IMR-90 (cell line): ENCODE results near the gene LYPD6B. TPM values are rescaled to one million over a fixed set of nuclear protein-coding genes. Genes with fewer than 3 reads are reported as not detected.

Source experiments
- ATAC-seq: fragments of 200-7000 bp; cut with Tn5 transposase; 2 replicates; pipeline ENCODE4 v1.9.1; 2020; ENCODE audit warnings: low read depth, mild to moderate bottlenecking, moderate library complexity
- BruUV-seq: library from RNA; stranded (reverse); fragments of 400-500 nt; replicated peaks from 2 replicates; lab custom pipeline; 2021; lab: Mats Ljungman, UMichigan
- CTCF ChIA-PET: fragments of 300-600 bp; formaldehyde crosslinking; extraction: SDS; loops from one replicate; lab custom pipeline; 2021; ENCODE audit warnings: antibody characterized with exemption; lab: Yijun Ruan, JAX
- POLR2A ChIA-PET: fragments of 300-600 bp; sonication (Branson Sonifier 250); formaldehyde crosslinking; loops from one replicate; lab custom pipeline; 2022; ENCODE audit warnings: antibody characterized with exemption; ENCODE audit not compliant: unreplicated experiment; lab: Charles Lee
- DNase-seq: peaks from one replicate; pipeline ENCODE4 v3.0.0; 2013
- H2AFZ ChIP-seq: replicated peaks from 2 replicates; pipeline ENCODE3; 2013; ENCODE audit warnings: low read length, mild to moderate bottlenecking; ENCODE audit not compliant: poor library complexity
- H2AK5ac ChIP-seq: 2 replicates; pipeline ENCODE4 v1.6.1; 2013; ENCODE audit warnings: low read depth, low read length, inconsistent platforms
- H2AK9ac ChIP-seq: replicated peaks from 2 replicates; pipeline ENCODE3; 2013; ENCODE audit warnings: mild to moderate bottlenecking, low read depth, low read length, moderate library complexity; ENCODE audit not compliant: poor library complexity
- H2BK120ac ChIP-seq: 2 replicates; pipeline ENCODE4 v1.6.1; 2013; ENCODE audit warnings: low read depth, low read length, inconsistent platforms
- H2BK15ac ChIP-seq: 3 replicates; pipeline ENCODE4 v1.6.1; 2013; ENCODE audit warnings: low read depth, low read length, inconsistent platforms
- H2BK20ac ChIP-seq: 2 replicates; pipeline ENCODE4 v1.6.1; 2013; ENCODE audit warnings: low read depth, mild to moderate bottlenecking, inconsistent platforms, low read length, moderate library complexity
- H2BK5ac ChIP-seq: 2 replicates; pipeline ENCODE4 v1.6.1; 2013; ENCODE audit warnings: mild to moderate bottlenecking, low read depth, low read length, inconsistent platforms; ENCODE audit not compliant: poor library complexity, severe bottlenecking
- H3K14ac ChIP-seq: replicated peaks from 2 replicates; pipeline ENCODE4 v1.6.1; 2013; ENCODE audit warnings: low read depth, low read length, inconsistent platforms
- H3K18ac ChIP-seq: 2 replicates; pipeline ENCODE4 v1.6.1; 2013; ENCODE audit warnings: low read depth, low read length, control low read depth
- H3K23ac ChIP-seq: 2 replicates; pipeline ENCODE4 v1.6.1; 2013; ENCODE audit warnings: low read depth, low read length, inconsistent platforms
- H3K27ac ChIP-seq: 2 replicates; pipeline ENCODE4 v1.5.1; 2013; ENCODE audit warnings: mild to moderate bottlenecking, control low read depth, low read length; ENCODE audit not compliant: insufficient read depth
- H3K27me3 ChIP-seq: 2 replicates; pipeline ENCODE4 v1.6.1; 2013; ENCODE audit warnings: low read length; ENCODE audit not compliant: control insufficient read depth, insufficient read depth
- H3K36me3 ChIP-seq: 2 replicates; pipeline ENCODE4 v1.6.1; 2013; ENCODE audit warnings: low read length, mixed read lengths; ENCODE audit not compliant: control insufficient read depth, insufficient read depth
- H3K4ac ChIP-seq: 2 replicates; pipeline ENCODE4 v1.6.1; 2013; ENCODE audit warnings: low read depth, low read length, inconsistent platforms
- H3K4me1 ChIP-seq: 2 replicates; pipeline ENCODE4 v1.6.1; 2013; ENCODE audit warnings: low read length, mixed read lengths; ENCODE audit not compliant: control insufficient read depth, insufficient read depth
- H3K4me2 ChIP-seq: 2 replicates; pipeline ENCODE4 v1.6.1; 2013; ENCODE audit warnings: low read depth, mild to moderate bottlenecking, control low read depth, low read length, moderate library complexity
- H3K4me3 ChIP-seq: 2 replicates; pipeline ENCODE4 v1.5.1; 2013; ENCODE audit warnings: low read depth, mild to moderate bottlenecking, control low read depth, low read length, moderate library complexity; ENCODE audit not compliant: insufficient read depth
- H3K56ac ChIP-seq: 2 replicates; pipeline ENCODE4 v1.6.1; 2013; ENCODE audit warnings: low read length, inconsistent platforms; ENCODE audit not compliant: insufficient read depth; ENCODE audit errors: extremely low read depth
- H3K79me1 ChIP-seq, 2 experiments: 2 replicates each; pipeline ENCODE4 v1.6.1; 2013; ENCODE audit warnings: low read length in 2 of 2, inconsistent platforms in 1 of 2, low read depth in 1 of 2
- H3K9ac ChIP-seq: 2 replicates; pipeline ENCODE4 v1.6.1; 2013; ENCODE audit warnings: low read depth, low read length, control low read depth
- H3K9me1 ChIP-seq: 2 replicates; pipeline ENCODE4 v1.6.1; 2013; ENCODE audit warnings: low read length, inconsistent platforms; ENCODE audit not compliant: insufficient read depth
- H3K9me3 ChIP-seq: 2 replicates; pipeline ENCODE4 v1.6.1; 2013; ENCODE audit warnings: low read length; ENCODE audit not compliant: control insufficient read depth, insufficient read depth
- H4K20me1 ChIP-seq: 2 replicates; pipeline ENCODE4 v1.6.1; 2013; ENCODE audit warnings: low read length, inconsistent platforms; ENCODE audit not compliant: insufficient read depth
- H4K5ac ChIP-seq: 2 replicates; pipeline ENCODE4 v1.6.1; 2013; ENCODE audit warnings: mild to moderate bottlenecking, low read depth, low read length, control low read depth
- H4K8ac ChIP-seq, 2 experiments: 2 replicates each; pipeline ENCODE4 v1.6.1; 2013; ENCODE audit warnings: low read depth in 2 of 2, low read length in 2 of 2, control low read depth in 1 of 2, inconsistent platforms in 1 of 2
- H4K91ac ChIP-seq: 2 replicates; pipeline ENCODE4 v1.6.1; 2013; ENCODE audit warnings: low read depth, low read length, inconsistent platforms; ENCODE audit not compliant: insufficient read depth
- CEBPB ChIP-seq: IDR thresholded peaks from 2 replicates; pipeline ENCODE4 v1.6.1; 2012; ENCODE audit warnings: low read depth, low read length, improper control_type of control experiment
- MAFK ChIP-seq: IDR thresholded peaks from 2 replicates; pipeline ENCODE4 v1.6.1; 2012; ENCODE audit warnings: low read depth, low read length, improper control_type of control experiment
- RAD21 ChIP-seq: IDR thresholded peaks from 2 replicates; pipeline ENCODE4 v1.6.1; 2012; ENCODE audit warnings: low read length, improper control_type of control experiment
- WGBS, 2 experiments: methylation state at CpG; one replicate each; pipeline versions ENCODE4 v1.1.5 to v1.1.7; 2013; ENCODE audit warnings: missing lambda C conversion rate in 2 of 2; ENCODE audit not compliant: insufficient read length in 1 of 2; ENCODE audit errors: extremely low coverage in 2 of 2; 5-methylcytosine and 5-hydroxymethylcytosine counted together
- dilution Hi-C: fragments of 300-500 bp; cut with HindIII; formaldehyde crosslinking; loops from one replicate; pipeline ENCODE4 v1.14.3; 2018; ENCODE audit warnings: low sequenced_read_pairs; ENCODE audit not compliant: unreplicated experiment
- in situ Hi-C: fragments of 300-500 bp; cut with MboI; formaldehyde crosslinking; loops from 3 replicates; pipeline ENCODE4 v1.14.3; 2019; ENCODE audit warnings: low sequenced_read_pairs, inconsistent platforms, mixed read lengths
- intact Hi-C: fragments of 100-400 bp; cut with micrococcal nuclease; formaldehyde crosslinking; loops from 2 replicates; pipeline ENCODE4 v1.10.0; 2022
- polyA plus RNA-seq, 3 experiments: library from polyadenylated mRNA; depleted of rRNA; stranded (reverse); fragments of >200 nt; gene quantifications; 2 replicates each; pipeline ENCODE4 v1.2.3, GENCODE V29; 2012; ENCODE audit warnings: low replicate concordance in 1 of 3
- total RNA-seq: library from RNA; depleted of rRNA; stranded (reverse); fragments of >200 nt; gene quantifications from 2 replicates; pipeline ENCODE4 v1.2.3, GENCODE V29; 2012

Gene LYPD6B
- total and polyA plus RNA-seq, 2 of the 4 experiments (the other 2 are of a cell fraction) = 0.05 TPM; not detected in 1

DNA sequence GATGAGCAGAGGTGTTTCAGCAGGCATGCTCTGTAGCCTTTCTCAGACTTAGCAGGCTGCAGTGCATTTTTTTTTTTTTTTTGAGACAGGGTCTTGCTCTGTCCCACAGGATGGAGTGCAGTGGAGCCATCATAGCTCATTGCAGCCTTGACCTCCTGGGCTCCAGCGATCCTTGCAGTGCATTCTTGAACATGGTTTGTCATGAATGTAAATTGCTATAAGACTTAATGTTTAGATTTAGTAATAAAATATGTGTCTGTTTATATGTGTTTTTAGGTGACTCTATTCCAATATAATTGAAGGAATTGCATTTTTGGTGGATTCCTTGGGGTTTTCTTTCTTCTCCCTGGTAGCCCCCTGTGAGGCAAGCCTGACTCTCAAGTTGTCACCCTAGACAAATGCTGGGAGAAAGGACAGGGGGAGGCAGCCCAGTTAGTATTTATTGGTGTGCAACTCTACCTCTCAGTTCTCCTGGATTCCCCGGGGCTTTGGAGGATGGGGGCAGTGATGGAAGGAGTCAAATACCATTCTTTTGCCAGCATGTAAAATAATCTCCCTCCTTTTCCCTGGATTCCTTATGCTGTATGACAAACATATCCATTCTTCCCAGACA, 22.7 kb downstream of the LYPD6B start:
- no CpG with 5 or more reads among the region's 2 CpGs for WGBS, 2 experiments
- ChIA-PET POLR2A (no interaction called here), CTCF (interaction anchor here (0.6 kb wide), 2 partner anchors 17 to 218 kb away, joined by 3 to 5 read pairs; no protein-coding TSS in a partner anchor)
- no TSS peak for BruUV-seq
- ATAC-seq (peak; percentile 59), DNase-seq (no peak)
- H2AK9ac ChIP-seq = no peak overlapping the region
- no peaks in the 10 kb centered on the region for H3K27me3 ChIP-seq
- no peak overlapping the region; the same call in 1 of the 2 replicates for H4K91ac ChIP-seq
- dilution Hi-C loops = no loop called here
- H2AFZ ChIP-seq = peak overlapping the region; percentile 47
- peak overlapping the region; percentile 75 for H2BK20ac ChIP-seq
- no peaks in the 10 kb centered on the region for H3K9me3 ChIP-seq
- H3K18ac ChIP-seq = no peak overlapping the region; the same call in 1 of the 2 replicates
- 0 out of 2 replicates have a peak overlapping the region, but pooled peaks have one; percentile 36 for H3K4ac ChIP-seq
- H3K9ac ChIP-seq = no peak overlapping the region
- intact Hi-C loops = loop anchor here (5.0 kb wide), 1 partner anchor 829 kb away; no protein-coding TSS in a partner anchor
- H2BK5ac ChIP-seq = no peak overlapping the region
- H2AK5ac ChIP-seq = no peak overlapping the region
- H3K4me1 ChIP-seq = peaks cover 4% of the 10 kb centered on the region
- H3K4me2 ChIP-seq = no peak overlapping the region; the same call in 1 of the 2 replicates
- H4K20me1 ChIP-seq = no peaks in the 10 kb centered on the region
- no peaks in the 10 kb centered on the region for H3K79me1 ChIP-seq
- no peak overlapping the region for H3K56ac ChIP-seq
- no peak overlapping the region for H4K5ac ChIP-seq
- H3K27ac ChIP-seq = no peak overlapping the region
- H3K36me3 ChIP-seq = no peaks in the 10 kb centered on the region
- H3K23ac ChIP-seq = no peak overlapping the region
- no peak overlapping the region for H4K8ac ChIP-seq
- no peak overlapping the region for H3K14ac ChIP-seq
- H2BK120ac ChIP-seq = peak overlapping the region; percentile 42; the same call in 1 of the 2 replicates
- no peak overlapping the region for H2BK15ac ChIP-seq
- peaks cover 4% of the 10 kb centered on the region; the same call in 1 of the 2 replicates for H3K9me1 ChIP-seq
- H3K4me3 ChIP-seq = no peak overlapping the region
- no peak for TF ChIP-seq MAFK
- no peak for TF ChIP-seq CEBPB
- no peak for TF ChIP-seq RAD21
- in situ Hi-C loops = no loop called here
